Renal cortical epithelial cell (primary cell): Measurements from ENCODE around the gene TNIP3. TPM values are rescaled to one million over a fixed set of nuclear protein-coding genes. Genes with fewer than 3 reads are reported as not detected.

Experiments
- total RNA-seq: library from RNA; depleted of rRNA; stranded (reverse); fragments of >200 nt; gene quantifications from 2 replicates; pipeline ENCODE4 v1.2.3, GENCODE V29; 2014

TNIP3 gene
- total RNA-seq, 1 donor from 2014 or later, result 0.30 TPM

Other genes with a start within 250 kb of the TNIP3 start
- gene PRDM5, start 241.6 kb downstream of the TNIP3 start, total RNA-seq, result 8.9 and 9.8 TPM in 2 replicates
- not detected in 2 replicates for gene NDNF, start 91.8 kb downstream of the TNIP3 start, total RNA-seq
- 0.15 and 1.0 TPM in 2 replicates for gene QRFPR, start 216.7 kb upstream of the TNIP3 start, total RNA-seq